HG03175 (cell line): ENCODE data around the gene CLSTN2.

Experiments used
- ATAC-seq: cut with Tn5 transposase; IDR thresholded peaks from one replicate; pipeline ENCODE4 v1.9.1; 2021; ENCODE audit warnings: mild to moderate bottlenecking, moderate library complexity; ENCODE audit not compliant: unreplicated experiment

The CLSTN2 gene

GRCh38 chr3:140472306-140473020 lies 537.5 kb downstream of the CLSTN2 start:
- ATAC-seq, result no peak

- ATAC-seq, result no peak
Observed at GRCh38 chr3:140487566-140487965, 552.6 kb downstream of the CLSTN2 start.

GRCh38 chr3:140493271-140493670 lies 558.3 kb downstream of the CLSTN2 start:
- ATAC-seq, result no peak

GRCh38 chr3:140494970-140495369 lies 560.0 kb downstream of the CLSTN2 start:
- ATAC-seq, result no peak

- no peak for ATAC-seq
Observed at GRCh38 chr3:140497331-140497730, 562.3 kb downstream of the CLSTN2 start.

- ATAC-seq, result no peak
Observed at GRCh38 chr3:140499114-140499757, 564.3 kb downstream of the CLSTN2 start.

GRCh38 chr3:140500473-140500872 lies 565.5 kb downstream of the CLSTN2 start:
- no peak for ATAC-seq

- no peak for ATAC-seq
Observed at GRCh38 chr3:140501061-140501769, 566.2 kb downstream of the CLSTN2 start.

- ATAC-seq, result no peak
Observed at GRCh38 chr3:140501770-140502364, 566.9 kb downstream of the CLSTN2 start.

- no peak for ATAC-seq
Observed at GRCh38 chr3:140505213-140505612, 570.2 kb downstream of the CLSTN2 start.

GRCh38 chr3:140505876-140506275 lies 570.9 kb downstream of the CLSTN2 start:
- ATAC-seq, result no peak

GRCh38 chr3:140508550-140508949 lies 573.6 kb downstream of the CLSTN2 start:
- no peak for ATAC-seq

- no peak for ATAC-seq
Observed at GRCh38 chr3:140509534-140509933, 574.5 kb downstream of the CLSTN2 start.

GRCh38 chr3:140510303-140510861 lies 575.4 kb downstream of the CLSTN2 start:
- ATAC-seq, result no peak

GRCh38 chr3:140521751-140522445 lies 586.9 kb downstream of the CLSTN2 start:
- no peak for ATAC-seq

- ATAC-seq, result no peak
Observed at GRCh38 chr3:140522653-140523380, 587.8 kb downstream of the CLSTN2 start.

GRCh38 chr3:140523600-140523999 lies 588.6 kb downstream of the CLSTN2 start:
- no peak for ATAC-seq

- ATAC-seq, result no peak
Observed at GRCh38 chr3:140527156-140527555, 592.2 kb downstream of the CLSTN2 start.

- ATAC-seq, result no peak
Observed at GRCh38 chr3:140529096-140529495, 594.1 kb downstream of the CLSTN2 start.

GRCh38 chr3:140529558-140529957 lies 594.6 kb downstream of the CLSTN2 start:
- ATAC-seq, result no peak
